Fibroblast of lung (primary cell): ENCODE measurements around the gene SLC6A12. TPM values are rescaled to one million over a fixed set of nuclear protein-coding genes. Genes with fewer than 3 reads are reported as not detected.

ENCODE experiments used
- DNase-seq, 2 donors: peaks; one replicate each; pipeline versions ENCODE4 v3.0.0 to v3.0.0-alpha.2; 2010; ENCODE audit warnings: low read depth in 2 of 2
- H2AFZ ChIP-seq: 2 replicates; pipeline ENCODE4 v1.5.1; 2012; ENCODE audit warnings: low read length, control low read depth, inconsistent platforms
- H3K27ac ChIP-seq: 2 replicates; pipeline ENCODE4 v1.5.1; 2011; ENCODE audit warnings: low read length, control low read depth; ENCODE audit not compliant: insufficient read depth
- H3K27me3 ChIP-seq: 2 replicates; pipeline ENCODE4 v1.5.1; 2011; ENCODE audit warnings: mild to moderate bottlenecking, low read length; ENCODE audit not compliant: control insufficient read depth, insufficient read depth
- H3K36me3 ChIP-seq: 2 replicates; pipeline ENCODE4 v1.5.1; 2011; ENCODE audit warnings: low read length; ENCODE audit not compliant: control insufficient read depth, insufficient read depth
- H3K4me1 ChIP-seq: 2 replicates; pipeline ENCODE4 v1.5.1; 2011; ENCODE audit warnings: low read length; ENCODE audit not compliant: control insufficient read depth, insufficient read depth; ENCODE audit errors: extremely low read depth
- H3K4me2 ChIP-seq: 2 replicates; pipeline ENCODE4 v1.5.1; 2011; ENCODE audit warnings: low read length, control low read depth; ENCODE audit not compliant: insufficient read depth; ENCODE audit errors: extremely low read depth
- H3K4me3 ChIP-seq, 4 experiments: fragments of 200-600 bp in 1 of 4; sonication (generic) in 1 of 4; replicated peaks in 1 of 4; 2 replicates each; pipeline ENCODE4 v1.5.1; 2011 to 2016; ENCODE audit warnings: low read length in 4 of 4, low read depth in 3 of 4, mild to moderate bottlenecking in 3 of 4, control low read depth in 2 of 4, inconsistent platforms in 1 of 4, mixed read lengths in 1 of 4; ENCODE audit not compliant: insufficient read depth in 1 of 4; ENCODE audit errors: control extremely low read depth in 1 of 4
- H3K79me2 ChIP-seq: 2 replicates; pipeline ENCODE4 v1.5.1; 2012; ENCODE audit warnings: mild to moderate bottlenecking, low read length, inconsistent platforms; ENCODE audit not compliant: control insufficient read depth, insufficient read depth
- H3K9ac ChIP-seq: 2 replicates; pipeline ENCODE4 v1.5.1; 2011; ENCODE audit warnings: mild to moderate bottlenecking, low read length, control low read depth; ENCODE audit not compliant: insufficient read depth
- H3K9me3 ChIP-seq: 2 replicates; pipeline ENCODE4 v1.5.1; 2012; ENCODE audit warnings: low read depth, low read length; ENCODE audit not compliant: control insufficient read depth, insufficient read depth
- H4K20me1 ChIP-seq: 2 replicates; pipeline ENCODE4 v1.5.1; 2011; ENCODE audit warnings: low read length; ENCODE audit not compliant: control insufficient read depth, insufficient read depth; ENCODE audit errors: extremely low read depth
- EZH2 ChIP-seq: IDR thresholded peaks from 2 replicates; pipeline ENCODE4 v1.5.1; 2012; ENCODE audit warnings: low read length, control low read depth, mild to moderate bottlenecking; ENCODE audit errors: missing control alignments
- polyA plus RNA-seq, 2 donors: library from polyadenylated mRNA; depleted of rRNA in 1 of 2; stranded (reverse) in 1 of 2; unstranded in 1 of 2; fragments of >200 nt; gene quantifications; 2 replicates each; pipeline ENCODE4 v1.2.1, GENCODE V29; 2011 to 2012; ENCODE audit warnings: missing spikeins in 1 of 2
- total RNA-seq: library from RNA; depleted of rRNA; stranded (reverse); fragments of >200 nt; gene quantifications from 2 replicates; pipeline ENCODE4 v1.2.1, GENCODE V29; 2014
- TF ChIP-seq, protein P1 (sequence below), 2 donors: IDR thresholded peaks in 1 of 2; conservative IDR thresholded peaks in 1 of 2; 1 replicate in 1 of 2; 2 replicates in 1 of 2; pipeline ENCODE4 v1.5.1; 2011 to 2012; ENCODE audit warnings: low read length in 2 of 2, control low read depth in 1 of 2, inconsistent platforms in 1 of 2, low read depth in 1 of 2, mild to moderate bottlenecking in 1 of 2

The SLC6A12 gene
- total and polyA plus RNA-seq, 2 donors (not counting 1 experiment from before 2014, with no cell fraction given): not detected

GRCh38 chr12:220491-220890 lies 6.5 kb upstream of the SLC6A12 start:
- H3K27me3 ChIP-seq: peaks cover 8% of the 10 kb centered on the region
- no peak overlapping the region for H3K9ac ChIP-seq
- H3K4me2 ChIP-seq: no peak overlapping the region
- no peak overlapping the region for H2AFZ ChIP-seq
- H3K4me1 ChIP-seq: no peaks in the 10 kb centered on the region
- H4K20me1 ChIP-seq: no peaks in the 10 kb centered on the region
- no peaks in the 10 kb centered on the region for H3K36me3 ChIP-seq
- H3K9me3 ChIP-seq: no peaks in the 10 kb centered on the region
- no peak for DNase-seq
- H3K27ac ChIP-seq: no peak overlapping the region
- no peak for TF ChIP-seq EZH2
- TF ChIP-seq, protein P1, sequence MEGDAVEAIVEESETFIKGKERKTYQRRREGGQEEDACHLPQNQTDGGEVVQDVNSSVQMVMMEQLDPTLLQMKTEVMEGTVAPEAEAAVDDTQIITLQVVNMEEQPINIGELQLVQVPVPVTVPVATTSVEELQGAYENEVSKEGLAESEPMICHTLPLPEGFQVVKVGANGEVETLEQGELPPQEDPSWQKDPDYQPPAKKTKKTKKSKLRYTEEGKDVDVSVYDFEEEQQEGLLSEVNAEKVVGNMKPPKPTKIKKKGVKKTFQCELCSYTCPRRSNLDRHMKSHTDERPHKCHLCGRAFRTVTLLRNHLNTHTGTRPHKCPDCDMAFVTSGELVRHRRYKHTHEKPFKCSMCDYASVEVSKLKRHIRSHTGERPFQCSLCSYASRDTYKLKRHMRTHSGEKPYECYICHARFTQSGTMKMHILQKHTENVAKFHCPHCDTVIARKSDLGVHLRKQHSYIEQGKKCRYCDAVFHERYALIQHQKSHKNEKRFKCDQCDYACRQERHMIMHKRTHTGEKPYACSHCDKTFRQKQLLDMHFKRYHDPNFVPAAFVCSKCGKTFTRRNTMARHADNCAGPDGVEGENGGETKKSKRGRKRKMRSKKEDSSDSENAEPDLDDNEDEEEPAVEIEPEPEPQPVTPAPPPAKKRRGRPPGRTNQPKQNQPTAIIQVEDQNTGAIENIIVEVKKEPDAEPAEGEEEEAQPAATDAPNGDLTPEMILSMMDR (conservative IDR thresholded peaks at IDR 0.05 in 1 of 2, IDR thresholded peaks at IDR 0.05 in 1 of 2; ENCODE audit: low read depth in 1 of 2, low read length in 2 of 2): no peak
- no peaks in the 10 kb centered on the region for H3K79me2 ChIP-seq
- no peak overlapping the region for H3K4me3 ChIP-seq

- H2AFZ ChIP-seq: no peak overlapping the region
- TF ChIP-seq, protein P1 (conservative IDR thresholded peaks at IDR 0.05 in 1 of 2, IDR thresholded peaks at IDR 0.05 in 1 of 2; ENCODE audit: low read depth in 1 of 2, low read length in 2 of 2): peak; percentile 45 to 54
- no peak for TF ChIP-seq EZH2
Observed at GRCh38 chr12:219891-220352, 6.0 kb upstream of the SLC6A12 start.

DNA sequence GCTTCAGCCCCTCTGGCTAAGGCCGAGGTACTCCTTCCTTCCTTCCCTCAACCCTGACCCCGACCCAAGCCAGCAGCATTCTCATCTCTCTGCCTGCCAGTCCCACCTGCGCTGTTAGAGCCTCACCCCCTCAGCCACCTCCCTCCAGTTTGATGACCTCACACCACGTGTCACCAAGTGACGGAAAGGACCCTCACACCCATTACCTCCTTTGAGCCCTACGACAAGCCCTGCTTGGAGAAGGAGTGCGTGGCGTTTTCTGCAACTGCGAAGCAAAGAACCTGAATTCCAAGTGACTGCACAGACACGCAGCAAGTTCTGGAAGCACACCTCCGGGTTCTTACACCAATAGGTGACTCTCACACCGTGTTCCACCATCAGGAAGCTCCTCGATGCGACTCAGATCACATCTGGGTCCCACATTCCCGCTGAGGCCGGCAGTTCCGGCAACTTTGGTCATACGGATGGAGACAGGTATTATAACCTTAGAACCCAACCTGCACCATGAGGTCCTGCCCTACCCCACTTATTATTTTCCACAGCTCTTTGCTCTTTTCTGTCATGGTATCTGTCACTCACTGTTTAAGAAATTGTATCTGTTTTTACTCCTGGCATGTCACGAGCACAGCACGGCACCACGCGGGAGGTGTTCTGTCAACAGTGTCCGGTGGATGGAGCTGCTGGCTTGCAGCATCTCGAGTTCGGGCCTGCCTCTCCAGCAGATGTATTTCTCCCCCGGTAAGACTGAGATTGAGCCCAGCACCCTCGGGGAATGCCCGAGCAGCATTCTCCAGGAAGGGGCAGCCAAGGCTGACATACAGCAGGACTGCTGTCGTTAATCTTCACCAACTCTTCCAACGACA lies 5.0 kb upstream of the SLC6A12 start:
- H3K4me1 ChIP-seq: no peaks in the 10 kb centered on the region
- no peak for TF ChIP-seq EZH2
- TF ChIP-seq, protein P1 (conservative IDR thresholded peaks at IDR 0.05 in 1 of 2, IDR thresholded peaks at IDR 0.05 in 1 of 2; ENCODE audit: low read depth in 1 of 2, low read length in 2 of 2): no peak

More at GRCh38 chr12:219891-220352, 6.0 kb upstream of the SLC6A12 start:
- Histone ChIP-seq H3K4me1 (no peaks in the 10 kb centered on the region), H3K27ac (no peak overlapping the region), H3K4me2 (no peak overlapping the region), H3K27me3 (peaks cover 9% of the 10 kb centered on the region), H3K9ac (no peak overlapping the region), H4K20me1 (no peaks in the 10 kb centered on the region), H3K36me3 (no peaks in the 10 kb centered on the region), H3K79me2 (no peaks in the 10 kb centered on the region), H3K4me3 (no peak overlapping the region), H3K9me3 (no peaks in the 10 kb centered on the region)
- DNase-seq: peak; percentile 19 to 32

More for the DNA sequence above, 5.0 kb upstream of the SLC6A12 start:
- H3K9me3 ChIP-seq: no peaks in the 10 kb centered on the region
- H3K36me3 ChIP-seq: no peaks in the 10 kb centered on the region
- H3K27ac ChIP-seq: no peak overlapping the region
- no peak overlapping the region for H3K4me3 ChIP-seq
- no peak overlapping the region for H3K9ac ChIP-seq
- no peak for DNase-seq
- peaks cover 9% of the 10 kb centered on the region for H3K27me3 ChIP-seq
- no peaks in the 10 kb centered on the region for H4K20me1 ChIP-seq
- no peak overlapping the region for H3K4me2 ChIP-seq
- H3K79me2 ChIP-seq: no peaks in the 10 kb centered on the region
- H2AFZ ChIP-seq: no peak overlapping the region
